ENCODE data around the gene FNBP1. TPM values are rescaled to one million over a fixed set of nuclear protein-coding genes. Genes with fewer than 3 reads are reported as not detected.

FNBP1 gene
- total and polyA plus RNA-seq, 10 of the 15 experiments (the other 5 are each of a cell fraction or from before 2014, with no cell fraction given): 64.5 to 353 (median 179) TPM

- H3K9me3 ChIP-seq (replicated peaks; ENCODE audit: control insufficient read depth, insufficient read depth, low read length): no peaks in the 10 kb centered on the region
- no peak for ATAC-seq
- in situ Hi-C loops (cut with MboI) (loop anchor here (25.0 kb wide), 1 partner anchor 1421 kb away; no protein-coding TSS in a partner anchor), intact Hi-C loops (cut with micrococcal nuclease; ENCODE audit: unreplicated experiment) (no loop called here)
- no peak overlapping the region for H3K4me2 ChIP-seq (ENCODE audit: control insufficient read depth, insufficient read depth)
- TF ChIP-seq YY1 (IDR thresholded peaks at IDR 0.05; ENCODE audit: low read depth, low read length): no peak
- no peak for TF ChIP-seq RELB (IDR thresholded peaks at IDR 0.05; ENCODE audit: low read depth)
- TF ChIP-seq FOS (IDR thresholded peaks at IDR 0.05; ENCODE audit: borderline replicate concordance, extremely low read depth, insufficient read length): no peak
- TF ChIP-seq JUNB (IDR thresholded peaks at IDR 0.05): no peak
- no peak for TF ChIP-seq NKRF (conservative IDR thresholded peaks at IDR 0.05)
- no peak for TF ChIP-seq RCOR1 (conservative IDR thresholded peaks at IDR 0.05; ENCODE audit: low read depth, low read length)
- no peak for TF ChIP-seq SP1 (IDR thresholded peaks at IDR 0.05; ENCODE audit: low read depth, low read length)
- TF ChIP-seq EGR1 (IDR thresholded peaks at IDR 0.05; ENCODE audit: borderline replicate concordance in 1 of 2, low read depth in 2 of 2, low read length in 2 of 2): no peak
- TF ChIP-seq SMAD5 (IDR thresholded peaks at IDR 0.05; ENCODE audit: low read depth): no peak
- TF ChIP-seq PBX3 (IDR thresholded peaks at IDR 0.05; ENCODE audit: insufficient replicate concordance, low read depth, low read length): no peak
- TF ChIP-seq NFYA (IDR thresholded peaks at IDR 0.05; ENCODE audit: borderline replicate concordance, low read depth, low read length): no peak
- no peak overlapping the region for H3K9ac ChIP-seq (ENCODE audit: control insufficient read depth, insufficient read depth, low read length)
- H3K4me3 ChIP-seq: no peak overlapping the region
- H3K27ac ChIP-seq (ENCODE audit: control insufficient read depth, insufficient read depth): no peak overlapping the region
- no TSS peak for BruUV-seq (replicated peaks)
- ChIA-PET RAD21 (ENCODE audit: unreplicated experiment) (no interaction called here), CTCF (interaction anchor here (0.5 kb wide), 1 partner anchor 75 kb away, joined by 3 read pairs; no protein-coding TSS in a partner anchor), POLR2A (no interaction called here), SMC1A (ENCODE audit: uncharacterized antibody, unreplicated experiment) (interaction anchor here (0.6 kb wide), 1 partner anchor 198 kb away, joined by 6 read pairs; no protein-coding TSS in a partner anchor)
- no peaks in the 10 kb centered on the region for H4K20me1 ChIP-seq (ENCODE audit: control insufficient read depth, insufficient read depth)
- DNase-seq (ENCODE audit: low read depth, low spot score): no peak
- no peak overlapping the region for H2AFZ ChIP-seq (ENCODE audit: control insufficient read depth, low read depth, low read length)
- WGBS (ENCODE audit: insufficient coverage, insufficient replicate concordance, low lambda C conversion rate, missing lambda C conversion rate): 78% methylated on average over 4 of the region's 4 CpGs
- peaks cover 7% of the 10 kb centered on the region; the same call in 1 of the 2 replicates for H3K4me1 ChIP-seq (ENCODE audit: control insufficient read depth, insufficient read depth, low read length)
- peaks cover 9% of the 10 kb centered on the region for H3K79me2 ChIP-seq (ENCODE audit: control insufficient read depth, insufficient read depth, low read length)
- no peak for FAIRE-seq
- H3K27me3 ChIP-seq (replicated peaks in 1 of 2; ENCODE audit: control insufficient read depth in 2 of 2, insufficient read depth in 2 of 2, low read length in 1 of 2): no peaks in the 10 kb centered on the region; a peak in 1 of 4 replicates
- H3K36me3 ChIP-seq (ENCODE audit: control insufficient read depth in 2 of 2, insufficient read depth in 2 of 2, low read length in 1 of 2): no peaks in the 10 kb centered on the region; a peak in 1 of 4 replicates
Measured at GRCh38 chr9:129841071-129841470, 201.9 kb downstream of the FNBP1 start.
